HepG2 (cell line): ENCODE results near the gene NRSN2. TPM values are rescaled to one million over a fixed set of nuclear protein-coding genes. Genes with fewer than 3 reads are reported as not detected.

Experiments used
- BHLHE40 ChIP-seq: IDR thresholded peaks from 2 replicates; pipeline ENCODE4 v1.6.1; 2011; ENCODE audit warnings: low read length, improper control_type of control experiment
- CSRNP2 ChIP-seq: sonication (generic); formaldehyde crosslinking; conservative IDR thresholded peaks from 2 replicates; pipeline ENCODE4 v1.8.0; 2022; ENCODE audit warnings: low read depth, missing genetic modification reagents
- CTCF ChIP-seq: sonication (generic); formaldehyde crosslinking; IDR thresholded peaks from 2 replicates; pipeline ENCODE4 v1.5.0; 2020; ENCODE audit warnings: mild to moderate bottlenecking, missing genetic modification reagents, moderate library complexity
- HOXA7 ChIP-seq: sonication (generic); formaldehyde crosslinking; IDR thresholded peaks from 2 replicates; pipeline ENCODE4 v1.8.1; 2022; ENCODE audit warnings: mild to moderate bottlenecking, missing genetic modification reagents, moderate library complexity
- KDM2A ChIP-seq: sonication (generic); formaldehyde crosslinking; IDR thresholded peaks from 2 replicates; pipeline ENCODE4 v1.4.0; 2020; ENCODE audit warnings: low read depth, missing genetic modification reagents, borderline replicate concordance
- MXD3 ChIP-seq: IDR thresholded peaks from 2 replicates; pipeline ENCODE4 v1.6.1; 2016; ENCODE audit warnings: mild to moderate bottlenecking, missing biosample characterization, missing genetic modification reagents
- MYNN ChIP-seq: sonication (generic); formaldehyde crosslinking; IDR thresholded peaks from 2 replicates; pipeline ENCODE4 v1.4.0; 2020; ENCODE audit warnings: mild to moderate bottlenecking, low read depth, missing genetic modification reagents
- NCOA1 ChIP-seq: sonication (generic); formaldehyde crosslinking; IDR thresholded peaks from 2 replicates; pipeline ENCODE4 v1.9.0; 2021; ENCODE audit warnings: missing genetic modification reagents
- NR0B2 ChIP-seq: sonication (generic); formaldehyde crosslinking; IDR thresholded peaks from 2 replicates; pipeline ENCODE4 v1.4.0; 2020; ENCODE audit warnings: mild to moderate bottlenecking, missing genetic modification reagents
- PAF1 ChIP-seq: IDR thresholded peaks from 2 replicates; pipeline ENCODE4 v1.6.1; 2016; ENCODE audit warnings: missing genetic modification reagents, missing compliant biosample characterization
- PHF20 ChIP-seq: sonication (generic); formaldehyde crosslinking; IDR thresholded peaks from 2 replicates; pipeline ENCODE4 v1.5.0; 2020; ENCODE audit warnings: mild to moderate bottlenecking, missing genetic modification reagents
- RNF2 ChIP-seq: fragments of 450-650 bp; conservative IDR thresholded peaks from 2 replicates; pipeline ENCODE4 v1.6.1; 2016; ENCODE audit warnings: low read depth
- SIN3B ChIP-seq: fragments of 150-350 bp; IDR thresholded peaks from 2 replicates; pipeline ENCODE4 v1.6.1; 2014; ENCODE audit warnings: low read length
- STAT5B ChIP-seq: sonication (generic); formaldehyde crosslinking; IDR thresholded peaks from 2 replicates; pipeline ENCODE4 v1.4.0; 2020; ENCODE audit warnings: missing genetic modification reagents
- UBTF ChIP-seq: sonication (generic); formaldehyde crosslinking; IDR thresholded peaks from 2 replicates; pipeline ENCODE4 v1.4.0; 2020; ENCODE audit warnings: mild to moderate bottlenecking, missing genetic modification reagents
- ZBTB8A ChIP-seq: sonication (generic); formaldehyde crosslinking; IDR thresholded peaks from 2 replicates; pipeline ENCODE4 v1.4.0; 2020; ENCODE audit warnings: mild to moderate bottlenecking, low read depth, missing genetic modification reagents, borderline replicate concordance
- ZNF337 ChIP-seq: sonication (generic); formaldehyde crosslinking; IDR thresholded peaks from 2 replicates; pipeline ENCODE4 v1.5.1; 2020; ENCODE audit warnings: missing genetic modification reagents, low read depth, mild to moderate bottlenecking, borderline replicate concordance
- ZNF547 ChIP-seq: sonication (generic); formaldehyde crosslinking; IDR thresholded peaks from 2 replicates; pipeline ENCODE4 v1.5.1; 2020; ENCODE audit warnings: mild to moderate bottlenecking, missing genetic modification reagents
- ZNF629 ChIP-seq: sonication (generic); formaldehyde crosslinking; conservative IDR thresholded peaks from 2 replicates; pipeline ENCODE4 v1.5.0; 2020; ENCODE audit warnings: missing genetic modification reagents
- ZNF703 ChIP-seq: sonication (generic); formaldehyde crosslinking; IDR thresholded peaks from 2 replicates; pipeline ENCODE4 v1.5.1; 2020; ENCODE audit warnings: missing genetic modification reagents, mild to moderate bottlenecking, moderate library complexity, borderline replicate concordance
- ZNF704 ChIP-seq: sonication (generic); formaldehyde crosslinking; IDR thresholded peaks from 2 replicates; pipeline ENCODE4 v1.8.1; 2023; ENCODE audit warnings: mild to moderate bottlenecking, inconsistent platforms, moderate library complexity, missing genetic modification reagents, borderline replicate concordance
- polyA plus RNA-seq, 8 experiments: library from polyadenylated mRNA; depleted of rRNA in 3 of 8; stranded (reverse) in 7 of 8; unstranded in 1 of 8; fragments of >200 nt; fragmentation: Illumina TruSeq in 4 of 8; extraction: Trizol in 4 of 8; gene quantifications; 2 replicates each; pipeline versions ENCODE4 v1.2.1 to v1.2.3, GENCODE V29; 2011 to 2016; ENCODE audit warnings: low read depth in 4 of 8, missing spikeins in 1 of 8, mixed read lengths in 1 of 8; ENCODE audit not compliant: insufficient read depth in 1 of 8
- total RNA-seq, 5 experiments: library from RNA; depleted of rRNA; stranded (reverse); fragments of >200 nt; fragmentation: Illumina TruSeq; extraction: Trizol; gene quantifications; 2 replicates each; pipeline ENCODE4 v1.2.3, GENCODE V29; 2016; ENCODE audit warnings: low read depth in 1 of 5

NRSN2 gene
- total and polyA plus RNA-seq, 2 of the 13 experiments (the other 11 are each of a cell fraction or from before 2014, with no cell fraction given) = 32.3 to 49.4 TPM

GRCh38 chr20:330233-331149 lies 16.4 kb upstream of the NRSN2 start (continued):
- TF ChIP-seq ZNF704 (CRISPR knock-in tag) (no peak), STAT5B (CRISPR knock-in tag) (no peak), KDM2A (CRISPR knock-in tag) (peak; percentile 84), CSRNP2 (CRISPR knock-in tag) (no peak), ZNF547 (CRISPR knock-in tag) (no peak), MXD3 (CRISPR knock-in tag) (no peak), ZBTB8A (CRISPR knock-in tag) (no peak), ZNF703 (no peak), ZNF629 (CRISPR knock-in tag) (0 out of 2 replicates have a peak, but pooled peaks have one; percentile 11), NR0B2 (CRISPR knock-in tag) (peak; percentile 40; the same call in 1 of the 2 replicates), BHLHE40 (no peak), PHF20 (CRISPR knock-in tag) (no peak), MYNN (no peak), SIN3B (peak; percentile 38; the same call in 1 of the 2 replicates), HOXA7 (CRISPR knock-in tag) (no peak), UBTF (CRISPR knock-in tag) (0 out of 2 replicates have a peak, but pooled peaks have one; percentile 40), PAF1 (CRISPR knock-in tag) (0 out of 2 replicates have a peak, but pooled peaks have one; percentile 56), CTCF (peak; percentile 96), NCOA1 (CRISPR knock-in tag) (no peak), RNF2 (0 out of 2 replicates have a peak, but pooled peaks have one; percentile 12), ZNF337 (CRISPR knock-in tag) (no peak)
